K562 (cell line): ENCODE results near the gene CHD2. TPM values are rescaled to one million over a fixed set of nuclear protein-coding genes. Genes with fewer than 3 reads are reported as not detected.

Experiments used
- ATF1 ChIP-seq, 2 experiments: fragments of 450-650 bp in 1 of 2; IDR thresholded peaks; 2 replicates each; pipeline ENCODE4 v1.6.1; 2016; ENCODE audit warnings: missing compliant biosample characterization in 1 of 2, missing genetic modification characterization in 1 of 2
- BDP1 ChIP-seq: IDR thresholded peaks from 3 replicates; pipeline ENCODE4 v1.6.1; 2011; ENCODE audit not compliant: insufficient read length, insufficient read depth
- DNMT1 ChIP-seq: fragments of 450-650 bp; IDR thresholded peaks from 2 replicates; pipeline ENCODE4 v1.6.1; 2016; ENCODE audit warnings: antibody characterized with exemption, mild to moderate bottlenecking
- FOSL1 ChIP-seq: fragments of 200-800 bp; sonication (Bioruptor generic); conservative IDR thresholded peaks from 2 replicates; pipeline ENCODE4 v1.6.1; 2016; ENCODE audit warnings: missing genetic modification characterization, missing compliant biosample characterization
- ILK ChIP-seq: fragments of 450-650 bp; IDR thresholded peaks from 2 replicates; pipeline ENCODE4 v1.6.1; 2016; ENCODE audit warnings: missing genetic modification characterization, low read depth, mild to moderate bottlenecking, missing compliant biosample characterization, moderate library complexity, borderline replicate concordance
- KDM1A ChIP-seq, 2 experiments: fragments of 450-650 bp; IDR thresholded peaks; 2 replicates each; pipeline ENCODE4 v1.6.1; 2016; ENCODE audit warnings: mild to moderate bottlenecking in 2 of 2
- LARP7 ChIP-seq: fragments of 450-650 bp; IDR thresholded peaks from 2 replicates; pipeline ENCODE4 v1.6.1; 2016
- MEF2D ChIP-seq: conservative IDR thresholded peaks from 2 replicates; pipeline ENCODE4 v1.6.1; 2016; ENCODE audit warnings: low read depth, missing genetic modification characterization, missing compliant biosample characterization
- NFATC3 ChIP-seq: fragments of 450-650 bp; IDR thresholded peaks from 2 replicates; pipeline ENCODE4 v1.6.1; 2017; ENCODE audit warnings: mild to moderate bottlenecking
- NR2C1 ChIP-seq, 2 experiments: fragments of 450-650 bp; IDR thresholded peaks; 2 replicates each; pipeline ENCODE4 v1.6.1; 2017; ENCODE audit warnings: mild to moderate bottlenecking in 2 of 2, antibody characterized with exemption in 1 of 2, inconsistent platforms in 1 of 2, missing compliant biosample characterization in 1 of 2, missing genetic modification characterization in 1 of 2
- PHB2 ChIP-seq: fragments of 450-650 bp; IDR thresholded peaks from 2 replicates; pipeline ENCODE4 v1.6.1; 2017; ENCODE audit warnings: low read depth
- POLR2AphosphoS5 ChIP-seq: IDR thresholded peaks from 2 replicates; pipeline ENCODE4 v1.6.1; 2011; ENCODE audit warnings: mild to moderate bottlenecking, low read depth, low read length, moderate library complexity; ENCODE audit not compliant: control insufficient read depth, insufficient read depth
- RB1 ChIP-seq: fragments of 450-650 bp; IDR thresholded peaks from 2 replicates; pipeline ENCODE4 v1.6.1; 2017; ENCODE audit warnings: low read depth, mild to moderate bottlenecking
- RCOR1 ChIP-seq, 2 experiments: IDR thresholded peaks; 2 replicates each; pipeline ENCODE4 v1.6.1; 2012; ENCODE audit warnings: low read depth in 2 of 2, low read length in 2 of 2, borderline replicate concordance in 1 of 2, improper control_type of control experiment in 1 of 2
- SMC3 ChIP-seq: conservative IDR thresholded peaks from 2 replicates; pipeline ENCODE4 v1.6.1; 2011; ENCODE audit warnings: low read depth, low read length, improper control_type of control experiment; ENCODE audit not compliant: insufficient read depth
- XRCC5 ChIP-seq: fragments of 200-400 bp; formaldehyde crosslinking; IDR thresholded peaks from 2 replicates; pipeline ENCODE4 v1.6.1; 2017; ENCODE audit warnings: low read depth, mild to moderate bottlenecking, low read length
- ZBTB1 ChIP-seq: sonication (generic); formaldehyde crosslinking; IDR thresholded peaks from 2 replicates; pipeline ENCODE4 v1.8.1; 2023; ENCODE audit warnings: missing genetic modification reagents, low read depth, mild to moderate bottlenecking, borderline replicate concordance
- ZNF408 ChIP-seq: fragments of 250-450 bp; sonication (Bioruptor Pico); IDR thresholded peaks from 2 replicates; pipeline ENCODE4 v1.4.0; 2020; ENCODE audit warnings: low read depth, mild to moderate bottlenecking, moderate library complexity
- ZSCAN32 ChIP-seq: fragments of 450-650 bp; formaldehyde crosslinking; IDR thresholded peaks from 2 replicates; pipeline ENCODE4 v1.4.0; 2020; ENCODE audit warnings: mild to moderate bottlenecking, moderate library complexity
- polyA plus RNA-seq, 8 experiments: library from polyadenylated mRNA; depleted of rRNA in 4 of 8; stranded (reverse) in 5 of 8; unstranded in 3 of 8; fragments of >200 nt; fragmentation: Nextera tagmentation in 2 of 8; fragmentation: Illumina TruSeq in 1 of 8; extraction: Ambion mirVana in 2 of 8; extraction: Trizol in 1 of 8; gene quantifications; 2 replicates each; pipeline versions ENCODE4 v1.2.1 to v1.2.3, GENCODE V29; 2011 to 2014; ENCODE audit warnings: inconsistent platforms in 1 of 8, missing spikeins in 1 of 8
- total RNA-seq, 7 experiments: library from RNA; depleted of rRNA in 6 of 7; stranded (reverse); fragments of >200 nt in 6 of 7; fragmentation: Illumina TruSeq in 2 of 7; extraction: Trizol in 2 of 7; gene quantifications; 2 replicates each; pipeline versions ENCODE4 v1.2.1 to v1.2.3, GENCODE V29; 2011 to 2021; ENCODE audit warnings: low replicate concordance in 1 of 7
- TF ChIP-seq, protein P1 (sequence below): IDR thresholded peaks from 2 replicates; pipeline ENCODE4 v1.6.1; 2011; ENCODE audit not compliant: insufficient read length; ENCODE audit errors: extremely low read depth
- TF ChIP-seq, protein P2 (sequence below): fragments of 200-800 bp; sonication (Bioruptor generic); IDR thresholded peaks from 2 replicates; pipeline ENCODE4 v1.6.1; 2017; ENCODE audit warnings: missing genetic modification characterization, missing compliant biosample characterization
- TF ChIP-seq, protein P3 (sequence below): sonication (generic); formaldehyde crosslinking; IDR thresholded peaks from 2 replicates; pipeline ENCODE4 v1.4.0; 2020; ENCODE audit warnings: mild to moderate bottlenecking, missing genetic modification reagents
- TF ChIP-seq, protein P4 (sequence below), 2 experiments: fragments of 450-650 bp; IDR thresholded peaks; 2 replicates each; pipeline ENCODE4 v1.6.1; 2016

Gene CHD2
- total and polyA plus RNA-seq, 9 of the 15 experiments (the other 6 are each of a cell fraction or from before 2014, with no cell fraction given): 38.9 to 70.8 (median 56.2) TPM

DNA sequence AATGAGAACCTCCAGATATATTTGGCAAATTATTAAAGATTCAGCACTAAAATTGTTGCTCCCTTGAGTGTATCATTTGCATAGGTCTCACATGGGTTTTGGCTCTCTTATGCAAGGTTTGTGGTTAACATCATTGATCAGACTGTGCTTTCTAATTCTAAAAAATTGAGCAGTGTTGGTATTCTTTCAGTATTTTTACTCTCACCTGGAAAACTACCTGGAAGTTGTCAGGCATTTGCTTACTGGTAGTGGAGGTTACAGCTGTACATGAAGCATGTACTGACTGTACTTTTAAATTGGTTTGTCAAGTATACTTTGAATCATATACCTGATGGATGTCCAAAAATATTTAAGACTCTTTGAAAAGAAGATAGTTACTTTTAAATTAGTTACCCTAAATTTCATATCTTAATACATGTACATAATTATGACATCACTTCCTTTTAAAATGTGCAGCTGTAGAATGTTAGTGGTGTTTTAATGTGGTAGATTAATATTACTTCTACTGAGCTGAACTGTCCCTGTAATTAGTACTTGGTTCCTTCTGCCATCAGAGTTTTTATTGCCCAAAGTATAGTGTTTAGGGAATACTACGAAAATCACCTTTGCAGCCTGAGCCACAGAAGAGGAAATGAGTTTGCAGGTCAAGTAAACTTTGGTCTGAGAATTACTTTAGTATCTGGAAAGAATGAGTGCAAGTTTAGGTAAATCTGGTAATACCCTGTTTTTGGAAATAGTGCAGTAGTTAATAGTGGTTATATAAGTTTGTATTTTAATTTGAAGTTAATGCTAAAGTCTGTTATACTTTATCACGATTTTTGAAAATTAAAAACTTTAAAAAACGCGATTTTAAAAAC is 2.8 kb downstream of the CHD2 start (continued):
- TF ChIP-seq, protein P1, sequence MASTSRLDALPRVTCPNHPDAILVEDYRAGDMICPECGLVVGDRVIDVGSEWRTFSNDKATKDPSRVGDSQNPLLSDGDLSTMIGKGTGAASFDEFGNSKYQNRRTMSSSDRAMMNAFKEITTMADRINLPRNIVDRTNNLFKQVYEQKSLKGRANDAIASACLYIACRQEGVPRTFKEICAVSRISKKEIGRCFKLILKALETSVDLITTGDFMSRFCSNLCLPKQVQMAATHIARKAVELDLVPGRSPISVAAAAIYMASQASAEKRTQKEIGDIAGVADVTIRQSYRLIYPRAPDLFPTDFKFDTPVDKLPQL: no peak
- TF ChIP-seq SMC3: no peak
- TF ChIP-seq, protein P2, sequence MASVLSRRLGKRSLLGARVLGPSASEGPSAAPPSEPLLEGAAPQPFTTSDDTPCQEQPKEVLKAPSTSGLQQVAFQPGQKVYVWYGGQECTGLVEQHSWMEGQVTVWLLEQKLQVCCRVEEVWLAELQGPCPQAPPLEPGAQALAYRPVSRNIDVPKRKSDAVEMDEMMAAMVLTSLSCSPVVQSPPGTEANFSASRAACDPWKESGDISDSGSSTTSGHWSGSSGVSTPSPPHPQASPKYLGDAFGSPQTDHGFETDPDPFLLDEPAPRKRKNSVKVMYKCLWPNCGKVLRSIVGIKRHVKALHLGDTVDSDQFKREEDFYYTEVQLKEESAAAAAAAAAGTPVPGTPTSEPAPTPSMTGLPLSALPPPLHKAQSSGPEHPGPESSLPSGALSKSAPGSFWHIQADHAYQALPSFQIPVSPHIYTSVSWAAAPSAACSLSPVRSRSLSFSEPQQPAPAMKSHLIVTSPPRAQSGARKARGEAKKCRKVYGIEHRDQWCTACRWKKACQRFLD (CRISPR knock-in tag): 0 out of 2 replicates have a peak, but pooled peaks have one; percentile 8
- TF ChIP-seq LARP7: no peak
- no peak for TF ChIP-seq RCOR1 (IDR thresholded peaks at IDR 0.05; ENCODE audit: borderline replicate concordance in 1 of 2, low read depth in 2 of 2, low read length in 2 of 2)
- TF ChIP-seq ZSCAN32 (CRISPR knock-in tag): no peak
- TF ChIP-seq, protein P3, sequence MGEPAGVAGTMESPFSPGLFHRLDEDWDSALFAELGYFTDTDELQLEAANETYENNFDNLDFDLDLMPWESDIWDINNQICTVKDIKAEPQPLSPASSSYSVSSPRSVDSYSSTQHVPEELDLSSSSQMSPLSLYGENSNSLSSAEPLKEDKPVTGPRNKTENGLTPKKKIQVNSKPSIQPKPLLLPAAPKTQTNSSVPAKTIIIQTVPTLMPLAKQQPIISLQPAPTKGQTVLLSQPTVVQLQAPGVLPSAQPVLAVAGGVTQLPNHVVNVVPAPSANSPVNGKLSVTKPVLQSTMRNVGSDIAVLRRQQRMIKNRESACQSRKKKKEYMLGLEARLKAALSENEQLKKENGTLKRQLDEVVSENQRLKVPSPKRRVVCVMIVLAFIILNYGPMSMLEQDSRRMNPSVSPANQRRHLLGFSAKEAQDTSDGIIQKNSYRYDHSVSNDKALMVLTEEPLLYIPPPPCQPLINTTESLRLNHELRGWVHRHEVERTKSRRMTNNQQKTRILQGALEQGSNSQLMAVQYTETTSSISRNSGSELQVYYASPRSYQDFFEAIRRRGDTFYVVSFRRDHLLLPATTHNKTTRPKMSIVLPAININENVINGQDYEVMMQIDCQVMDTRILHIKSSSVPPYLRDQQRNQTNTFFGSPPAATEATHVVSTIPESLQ: no peak
- no peak for TF ChIP-seq FOSL1 (tag)
- TF ChIP-seq ATF1 (CRISPR knock-in tag; IDR thresholded peaks at IDR 0.05): no peak
- TF ChIP-seq ATF1 (tag; IDR thresholded peaks at IDR 0.05): 0 out of 2 replicates have a peak, but pooled peaks have one; percentile 22
- no peak for TF ChIP-seq DNMT1
- TF ChIP-seq BDP1: no peak
- peak in 1 of 2 experiments; percentile 34; a peak in 1 of 4 replicates for TF ChIP-seq KDM1A (IDR thresholded peaks at IDR 0.05)
- no peak for TF ChIP-seq RB1
- TF ChIP-seq POLR2AphosphoS5: 0 out of 2 replicates have a peak, but pooled peaks have one; percentile 12
- TF ChIP-seq ZNF408: no peak
- TF ChIP-seq ZBTB1 (CRISPR knock-in tag): no peak
- TF ChIP-seq, protein P4, sequence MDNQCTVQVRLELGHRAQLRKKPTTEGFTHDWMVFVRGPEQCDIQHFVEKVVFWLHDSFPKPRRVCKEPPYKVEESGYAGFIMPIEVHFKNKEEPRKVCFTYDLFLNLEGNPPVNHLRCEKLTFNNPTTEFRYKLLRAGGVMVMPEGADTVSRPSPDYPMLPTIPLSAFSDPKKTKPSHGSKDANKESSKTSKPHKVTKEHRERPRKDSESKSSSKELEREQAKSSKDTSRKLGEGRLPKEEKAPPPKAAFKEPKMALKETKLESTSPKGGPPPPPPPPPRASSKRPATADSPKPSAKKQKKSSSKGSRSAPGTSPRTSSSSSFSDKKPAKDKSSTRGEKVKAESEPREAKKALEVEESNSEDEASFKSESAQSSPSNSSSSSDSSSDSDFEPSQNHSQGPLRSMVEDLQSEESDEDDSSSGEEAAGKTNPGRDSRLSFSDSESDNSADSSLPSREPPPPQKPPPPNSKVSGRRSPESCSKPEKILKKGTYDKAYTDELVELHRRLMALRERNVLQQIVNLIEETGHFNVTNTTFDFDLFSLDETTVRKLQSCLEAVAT (IDR thresholded peaks at IDR 0.05): peak; percentile 86 to 92
- no peak for TF ChIP-seq PHB2
- no peak for TF ChIP-seq NR2C1 (IDR thresholded peaks at IDR 0.05)
- TF ChIP-seq NR2C1 (tag; IDR thresholded peaks at IDR 0.05): no peak
- TF ChIP-seq XRCC5: no peak
- TF ChIP-seq NFATC3: no peak
- no peak for TF ChIP-seq MEF2D (tag)
- TF ChIP-seq ILK (tag): no peak
